OCI-M2 (cell line): Measurements from ENCODE around the gene PITHD1.
"Not testable (repeated sequence)": the region's sequence is repeated elsewhere in the genome, so short reads cannot be mapped to it uniquely, and the experiment has no call there.

Experiments
- DNase-seq: peaks from one replicate; lab custom pipeline; 2025; ENCODE audit not compliant: unreplicated experiment; lab: John Stamatoyannopoulos, UW

Gene PITHD1

GRCh38 chr1:23772854-23773242 is 5.4 kb upstream of the PITHD1 start:
- no peak for DNase-seq

- no peak for DNase-seq
These were observed 3.9 kb upstream of the PITHD1 start for GRCh38 chr1:23774174-23774880.

DNA sequence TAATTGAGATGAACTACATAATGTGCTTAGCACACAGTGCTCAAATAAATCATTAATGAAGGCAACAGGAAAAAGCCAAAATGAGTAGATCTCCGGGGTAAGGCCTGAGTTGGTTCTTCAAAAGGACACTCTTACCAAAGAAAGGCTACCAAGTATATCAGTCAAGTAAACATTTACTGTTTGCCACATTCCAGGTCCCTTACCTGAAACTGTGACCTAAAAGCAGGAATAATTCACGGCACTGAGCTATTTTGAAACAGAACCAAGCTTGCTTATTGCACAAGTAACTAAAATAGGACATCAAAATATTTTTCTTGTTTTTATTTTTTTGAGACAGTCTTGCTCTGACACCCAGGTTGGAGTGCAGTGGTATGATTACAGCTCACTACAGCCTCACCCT is 2.0 kb upstream of the PITHD1 start:
- no peak for DNase-seq

DNA sequence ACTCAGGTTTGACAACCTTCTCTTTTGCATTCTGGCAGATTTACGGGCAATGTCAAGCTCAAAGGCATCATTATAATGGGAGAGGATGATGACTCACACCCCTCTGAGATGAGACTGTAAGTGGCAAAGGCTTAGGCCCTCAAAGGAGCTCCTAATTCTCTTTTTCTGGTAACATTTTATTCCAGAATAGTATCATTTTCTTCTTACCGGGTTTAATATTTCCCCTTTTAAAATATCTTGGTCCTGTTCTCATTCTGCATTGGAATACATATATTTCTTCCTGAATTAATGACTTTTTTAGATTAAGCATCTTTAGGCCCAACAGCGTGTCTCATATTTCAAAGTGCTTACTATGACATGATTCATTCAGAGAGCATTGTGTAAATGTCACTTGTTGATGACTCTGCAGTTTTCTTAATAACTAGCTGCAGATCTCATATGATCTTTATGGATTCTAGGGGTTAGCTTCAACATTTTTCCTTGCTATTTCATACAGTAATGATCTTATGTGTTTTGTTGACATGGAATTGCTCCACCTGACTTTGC is 1.7 kb downstream of the PITHD1 start:
- no peak for DNase-seq

DNA sequence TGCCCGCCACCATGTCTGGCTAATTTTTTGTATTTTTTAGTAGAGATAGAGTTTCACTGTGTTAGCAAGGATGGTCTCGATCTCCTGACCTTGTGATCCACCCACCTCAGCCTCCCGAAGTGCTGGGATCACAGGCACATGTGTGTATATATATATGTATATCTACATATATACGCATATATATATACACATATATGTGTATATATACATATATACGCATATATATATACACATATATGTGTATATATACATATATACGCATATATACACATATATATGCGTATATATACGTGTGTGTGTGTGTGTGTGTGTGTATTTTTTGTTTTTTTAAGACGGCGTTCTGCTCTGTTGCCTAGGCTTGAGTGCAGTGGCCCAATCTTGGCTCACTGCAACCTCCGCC is 4.9 kb downstream of the PITHD1 start:
- not testable (repeated sequence) for DNase-seq

DNA sequence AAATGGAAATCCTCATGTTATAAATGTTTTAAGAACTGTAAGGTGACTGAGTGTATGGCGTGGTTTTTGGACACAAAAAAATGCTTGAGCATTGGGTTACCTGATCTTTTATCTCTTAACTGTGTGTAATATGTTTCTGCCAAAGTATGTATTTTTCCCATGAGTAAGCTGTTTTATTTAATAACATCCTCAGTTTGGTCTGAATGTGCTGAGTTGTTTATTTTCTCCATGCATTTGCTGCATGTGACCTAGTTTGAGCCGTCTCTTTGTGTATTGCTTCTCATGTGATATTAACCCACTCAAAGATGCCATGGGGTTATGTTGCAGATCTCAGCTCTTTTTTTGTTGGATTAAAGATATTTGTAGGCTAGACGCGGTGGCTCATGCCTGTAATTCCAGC is 6.6 kb downstream of the PITHD1 start:
- DNase-seq = no peak

GRCh38 chr1:23787701-23788100 is 9.5 kb downstream of the PITHD1 start:
- no peak for DNase-seq

DNA sequence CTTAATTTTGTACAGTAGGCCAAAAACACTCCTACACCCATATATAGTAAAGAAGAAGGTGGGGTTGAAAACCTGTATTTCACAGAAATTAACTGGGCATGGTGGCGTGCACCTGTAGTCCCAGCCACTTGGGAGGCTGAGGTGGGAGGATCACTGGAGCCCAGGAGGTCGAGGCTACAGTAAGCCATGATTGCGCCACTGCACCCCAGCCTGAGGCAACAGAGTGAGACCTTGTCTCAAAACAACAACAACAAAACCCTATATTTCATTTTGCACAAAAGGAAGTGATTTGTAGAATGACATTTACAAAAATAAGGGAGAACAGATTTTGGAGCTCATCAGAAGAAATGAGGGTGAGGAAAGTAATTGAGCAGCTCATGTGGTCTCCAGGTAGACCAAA is 10.5 kb downstream of the PITHD1 start:
- no peak for DNase-seq

DNA sequence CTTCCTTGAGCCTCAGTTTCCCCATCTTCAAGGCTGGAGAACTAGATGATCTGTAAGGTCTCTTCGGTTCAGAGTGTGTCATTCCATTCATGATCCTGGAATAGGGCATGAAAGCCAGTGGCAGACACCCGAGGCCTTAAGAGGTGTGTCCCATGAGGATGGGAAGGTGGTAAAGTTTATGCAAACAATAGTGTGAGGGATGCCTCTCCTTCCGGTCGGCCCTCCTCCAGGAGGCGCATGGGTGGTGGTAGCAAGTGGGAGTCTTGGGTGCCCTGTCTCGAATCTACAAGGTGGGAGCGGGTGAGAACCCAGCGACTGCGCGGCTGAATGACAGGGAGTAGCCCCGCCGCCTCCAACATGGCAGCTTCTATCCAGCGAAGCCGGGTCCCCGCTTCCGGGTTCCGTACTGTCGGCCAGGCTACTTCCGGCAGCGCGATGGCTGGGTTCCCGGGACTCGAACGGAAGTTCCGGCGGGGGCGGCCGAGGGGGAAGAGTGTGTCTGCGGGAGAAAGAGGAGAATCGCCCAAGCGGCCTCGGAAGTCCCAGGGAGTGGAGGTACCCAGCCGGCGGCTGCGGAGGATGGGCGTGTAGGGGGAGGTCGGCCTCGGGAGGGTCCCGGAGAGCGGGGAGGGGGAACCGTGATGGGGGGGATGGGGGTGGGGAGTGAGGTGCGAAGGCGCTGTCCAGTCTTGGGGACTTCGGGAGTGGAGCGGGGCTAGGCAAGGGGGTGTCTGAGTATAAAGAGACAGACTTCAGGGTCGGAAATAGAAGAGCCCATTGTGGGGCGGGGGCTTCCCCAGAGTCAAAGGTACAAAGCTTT is 12.7 kb downstream of the PITHD1 start, which contains the start of gene LYPLA2:
Gene LYPLA2 (plus strand): TSS at position 450 of the 820 bp plus-strand sequence. CDS start 1,538 bp downstream, outside the sequence.
- no peak for DNase-seq

DNA sequence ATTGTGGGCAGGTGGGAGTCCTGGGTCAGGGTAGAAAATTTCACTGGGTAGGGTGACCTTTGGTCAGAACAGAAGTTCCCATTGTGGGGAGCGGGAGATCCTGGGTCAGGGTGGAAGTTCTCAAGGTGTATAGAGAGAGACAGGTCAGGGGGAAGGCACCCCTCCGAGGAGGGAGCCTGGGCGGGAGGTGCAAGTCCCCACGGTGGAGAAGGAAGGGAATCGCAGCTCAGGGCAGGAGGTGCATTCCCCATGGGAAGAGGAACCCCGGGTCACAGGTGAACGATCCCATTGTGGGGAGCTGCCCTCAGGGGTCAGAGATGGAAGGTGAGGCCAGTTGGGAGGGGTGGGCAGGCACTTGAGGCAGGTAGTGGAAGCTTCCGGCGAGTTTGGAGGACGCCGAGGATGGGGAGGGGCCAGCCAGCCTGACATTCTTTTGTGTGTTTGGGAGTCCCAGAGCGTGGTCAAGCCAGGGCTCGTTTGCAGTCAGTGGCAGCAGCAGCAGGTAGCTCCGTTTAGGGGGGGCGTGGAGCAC is 13.4 kb downstream of the PITHD1 start:
- DNase-seq = no peak

GRCh38 chr1:23792151-23792945 is 14.1 kb downstream of the PITHD1 start:
- no peak for DNase-seq

DNA sequence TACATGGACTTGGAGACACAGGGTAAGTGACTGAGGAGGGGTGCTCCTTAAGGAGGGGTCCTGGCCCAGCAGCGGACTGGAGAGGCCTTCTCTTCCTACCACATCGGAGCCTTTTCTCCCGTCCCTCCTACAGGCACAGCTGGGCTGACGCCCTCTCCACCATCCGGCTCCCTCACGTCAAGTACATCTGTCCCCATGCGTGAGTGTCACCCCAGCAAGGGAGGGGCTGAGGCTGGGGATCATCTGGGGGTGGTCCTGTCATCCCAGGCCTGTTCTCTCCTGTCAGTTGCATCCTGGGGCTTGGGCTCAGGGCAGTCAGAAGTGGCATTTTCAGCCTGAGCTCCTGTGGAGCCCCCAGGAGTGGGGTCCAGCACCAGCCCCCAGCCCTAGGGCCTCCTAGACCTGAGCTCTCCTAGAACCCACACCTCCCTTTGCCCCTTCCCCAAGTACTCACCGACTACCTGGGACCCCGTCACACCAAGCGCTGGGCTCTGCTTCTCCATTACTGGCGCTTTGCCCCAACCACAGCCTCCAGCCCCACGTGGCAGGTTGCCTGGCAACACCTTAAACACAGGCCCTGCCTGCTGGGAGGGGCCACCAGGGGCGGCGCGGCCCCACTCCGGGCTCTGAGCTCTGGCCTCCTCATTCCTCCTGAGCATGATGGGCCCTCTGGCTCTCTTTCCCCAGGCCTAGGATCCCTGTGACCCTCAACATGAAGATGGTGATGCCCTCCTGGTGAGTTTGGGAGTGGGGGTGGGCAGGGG is 15.0 kb downstream of the PITHD1 start:
- no peak for DNase-seq

DNA sequence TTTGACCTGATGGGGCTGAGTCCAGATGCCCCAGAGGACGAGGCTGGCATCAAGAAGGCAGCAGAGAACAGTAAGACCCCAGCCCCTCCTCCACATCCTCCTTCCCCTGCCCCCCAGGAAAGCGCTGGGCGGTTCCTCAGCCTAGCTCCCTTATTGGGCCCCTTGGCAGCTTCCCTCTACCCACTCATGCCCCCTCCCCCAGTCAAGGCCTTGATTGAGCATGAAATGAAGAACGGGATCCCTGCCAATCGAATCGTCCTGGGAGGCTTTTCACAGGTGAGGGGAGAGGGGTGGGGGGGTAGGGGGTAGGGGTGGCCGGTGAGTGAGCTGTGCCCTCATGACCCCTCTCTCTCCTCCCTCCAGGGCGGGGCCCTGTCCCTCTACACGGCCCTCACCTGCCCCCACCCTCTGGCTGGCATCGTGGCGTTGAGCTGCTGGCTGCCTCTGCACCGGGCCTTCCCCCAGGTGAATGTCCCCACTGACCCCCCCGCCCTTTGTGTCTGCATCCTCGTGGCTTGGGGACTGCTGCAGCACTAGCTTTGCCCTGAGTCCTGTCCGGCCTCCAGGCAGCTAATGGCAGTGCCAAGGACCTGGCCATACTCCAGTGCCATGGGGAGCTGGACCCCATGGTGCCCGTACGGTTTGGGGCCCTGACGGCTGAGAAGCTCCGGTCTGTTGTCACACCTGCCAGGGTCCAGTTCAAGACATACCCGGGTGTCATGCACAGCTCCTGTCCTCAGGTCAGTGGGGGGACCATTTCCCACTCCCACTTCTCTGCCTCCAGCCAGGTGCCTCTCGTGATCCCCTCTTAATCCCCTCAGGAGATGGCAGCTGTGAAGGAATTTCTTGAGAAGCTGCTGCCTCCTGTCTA is 15.9 kb downstream of the PITHD1 start:
- no peak for DNase-seq

DNA sequence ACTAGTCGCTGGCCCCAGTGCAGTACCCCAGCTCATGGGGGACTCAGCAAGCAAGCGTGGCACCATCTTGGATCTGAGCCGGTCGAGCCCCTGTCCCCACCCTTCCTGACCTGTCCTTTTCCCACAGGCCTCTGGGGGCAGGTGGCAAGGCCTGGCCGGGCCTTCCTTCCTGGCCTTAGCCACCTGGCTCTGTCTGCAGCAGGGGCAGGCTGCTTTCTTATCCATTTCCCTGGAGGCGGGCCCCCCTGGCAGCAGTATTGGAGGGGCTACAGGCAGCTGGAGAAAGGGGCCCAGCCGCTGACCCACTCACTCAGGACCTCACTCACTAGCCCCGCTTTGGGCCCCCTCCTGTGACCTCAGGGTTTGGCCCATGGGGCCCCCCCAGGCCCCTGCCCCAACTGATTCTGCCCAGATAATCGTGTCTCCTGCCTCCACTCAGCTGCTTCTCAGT is 16.5 kb downstream of the PITHD1 start:
- DNase-seq = not testable (repeated sequence)

- no peak for DNase-seq
These were observed 17.7 kb downstream of the PITHD1 start for GRCh38 chr1:23795676-23796465.

GRCh38 chr1:23796466-23797271 is 18.5 kb downstream of the PITHD1 start:
- no peak for DNase-seq
